Body of pancreas (tissue), 4 donors: Measurements from ENCODE around the gene A1CF. TPM values are rescaled to one million over a fixed set of nuclear protein-coding genes. Genes with fewer than 3 reads are reported as not detected.
"Not testable (repeated sequence)": the region's sequence is repeated elsewhere in the genome, so short reads cannot be mapped to it uniquely, and the experiment has no call there.

Experiments
- ATAC-seq: fragments of 150-250 bp; one replicate; pipeline ENCODE4 v1.9.1; 2016
- DNase-seq, 4 donors: peaks; one replicate each; pipeline ENCODE4 v3.0.0-alpha.2; 2019
- H3K27ac ChIP-seq, 4 donors: fragments of 200-600 bp; sonication (generic); 1 replicate in 3 of 4; 2 replicates in 1 of 4; pipeline versions ENCODE4 v1.5.1 to v1.6.1; 2016 to 2019; ENCODE audit warnings: mild to moderate bottlenecking in 1 of 4, mixed read lengths in 1 of 4, moderate library complexity in 1 of 4
- H3K27me3 ChIP-seq, 2 donors: fragments of 200-600 bp; sonication (generic); one replicate each; pipeline ENCODE4 v1.6.0; 2016; ENCODE audit warnings: mild to moderate bottlenecking in 1 of 2
- H3K36me3 ChIP-seq, 2 donors: fragments of 200-600 bp; sonication (generic); replicated peaks in 1 of 2; 2 replicates each; pipeline ENCODE4 v1.5.1; 2016; ENCODE audit warnings: low read depth in 2 of 2; ENCODE audit not compliant: insufficient read depth in 1 of 2
- H3K4me1 ChIP-seq: fragments of 200-600 bp; sonication (generic); one replicate; pipeline ENCODE4 v1.6.0; 2016
- H3K4me3 ChIP-seq, 2 donors: fragments of 200-600 bp; sonication (generic); 1 replicate in 1 of 2; 2 replicates in 1 of 2; pipeline ENCODE4 v1.5.1; 2016 to 2019
- H3K9me3 ChIP-seq, 3 donors: fragments of 200-600 bp; sonication (generic); 1 replicate in 2 of 3; 2 replicates in 1 of 3; pipeline ENCODE4 v1.5.1; 2016
- CTCF ChIP-seq, 7 experiments: fragments of 450-650 bp in 4 of 7; fragments of 200-600 bp in 3 of 7; sonication (generic) in 3 of 7; IDR thresholded peaks; one replicate each; pipeline ENCODE4 v1.5.1; 2016 to 2019; ENCODE audit warnings: antibody characterized with exemption in 7 of 7
- POLR2A ChIP-seq, 3 donors: fragments of 450-650 bp; IDR thresholded peaks; one replicate each; pipeline ENCODE4 v1.6.1; 2016; ENCODE audit warnings: antibody characterized with exemption in 3 of 3, mild to moderate bottlenecking in 2 of 3
- WGBS, 2 donors: methylation state at CpG; one replicate each; pipeline ENCODE4 v1.1.5; 2017; 5-methylcytosine and 5-hydroxymethylcytosine counted together
- intact Hi-C: fragments of 100-400 bp; cut with DNase I; formaldehyde crosslinking; loops from one replicate; pipeline ENCODE4 v1.15.1; 2023
- total RNA-seq, 2 donors: library from RNA; depleted of rRNA; stranded (reverse); fragments of >200 nt; gene quantifications; one replicate each; pipeline ENCODE4 v1.1.0, GENCODE V29; 2016

Gene A1CF
- total RNA-seq, 2 donors from 2014 or later, result 7.8 to 18.5 TPM

- Histone ChIP-seq H3K9me3 (no peaks in the 10 kb centered on the region), H3K4me1 (no peaks in the 10 kb centered on the region), H3K27ac (no peak overlapping the region), H3K36me3 (no peaks in the 10 kb centered on the region), H3K4me3 (no peak overlapping the region), H3K27me3 (no peaks in the 10 kb centered on the region)
- intact Hi-C loops, result no loop called here
- ATAC-seq (no peak), DNase-seq (no peak)
- WGBS, 2 donors, result 84 to 92% methylated on average over 7 of the region's 7 CpGs
- TF ChIP-seq CTCF (IDR thresholded peaks at IDR 0.05), result no peak
- TF ChIP-seq POLR2A (IDR thresholded peaks at IDR 0.05), result no peak
Measured at GRCh38 chr10:50909334-50910014, 24.0 kb upstream of the A1CF start.

- H3K27me3 ChIP-seq, result no peaks in the 10 kb centered on the region
- intact Hi-C loops, result no loop called here
- no peaks in the 10 kb centered on the region for H3K9me3 ChIP-seq
- WGBS, 2 donors, result 89 to 96% methylated on average over 4 of the region's 4 CpGs
- no peak for TF ChIP-seq CTCF (IDR thresholded peaks at IDR 0.05)
- TF ChIP-seq POLR2A (IDR thresholded peaks at IDR 0.05), result no peak
- H3K27ac ChIP-seq, result no peak overlapping the region
- H3K36me3 ChIP-seq, result no peaks in the 10 kb centered on the region
- DNase-seq (no peak), ATAC-seq (no peak)
- no peak overlapping the region for H3K4me3 ChIP-seq
- H3K4me1 ChIP-seq, result no peaks in the 10 kb centered on the region
Measured at GRCh38 chr10:50908366-50908765, 22.9 kb upstream of the A1CF start.

GRCh38 chr10:50905797-50906196 is 20.4 kb upstream of the A1CF start:
- H3K27me3 ChIP-seq, ATAC-seq, H3K36me3 ChIP-seq, H3K4me1 ChIP-seq, H3K27ac ChIP-seq, intact Hi-C loops, H3K4me3 ChIP-seq, H3K9me3 ChIP-seq, DNase-seq: not testable (repeated sequence)
- WGBS, 2 donors, result 87 to 89% methylated on average over 11 to 15 of the region's 15 CpGs

GRCh38 chr10:50896721-50897120 is 11.3 kb upstream of the A1CF start:
- no peak for ATAC-seq
- no peak overlapping the region for H3K4me3 ChIP-seq
- no peaks in the 10 kb centered on the region for H3K4me1 ChIP-seq
- no peak overlapping the region for H3K27ac ChIP-seq
- no peaks in the 10 kb centered on the region for H3K27me3 ChIP-seq
- intact Hi-C loops, result loop anchor here (10.0 kb wide), 1 partner anchor 102 kb away; no protein-coding TSS in a partner anchor
- DNase-seq, result no peak
- no peak for TF ChIP-seq POLR2A (IDR thresholded peaks at IDR 0.05)
- TF ChIP-seq CTCF (IDR thresholded peaks at IDR 0.05), result no peak
- no peaks in the 10 kb centered on the region for H3K9me3 ChIP-seq
- H3K36me3 ChIP-seq, result no peaks in the 10 kb centered on the region

GRCh38 chr10:50894312-50894711 is 8.9 kb upstream of the A1CF start:
- no peaks in the 10 kb centered on the region for H3K27me3 ChIP-seq
- H3K27ac ChIP-seq, result no peak overlapping the region
- no peaks in the 10 kb centered on the region for H3K9me3 ChIP-seq
- DNase-seq (no peak), ATAC-seq (no peak)
- no peak overlapping the region for H3K4me3 ChIP-seq
- no peaks in the 10 kb centered on the region for H3K4me1 ChIP-seq
- intact Hi-C loops, result loop anchor here (10.0 kb wide), 1 partner anchor 100 kb away; no protein-coding TSS in a partner anchor
- TF ChIP-seq CTCF (IDR thresholded peaks at IDR 0.05) (no peak), POLR2A (IDR thresholded peaks at IDR 0.05) (no peak)
- no peaks in the 10 kb centered on the region for H3K36me3 ChIP-seq
